GM19025 (cell line): Measurements from ENCODE around the gene RALY.
"Not testable (repeated sequence)": the region's sequence is repeated elsewhere in the genome, so short reads cannot be mapped to it uniquely, and the experiment has no call there.

Source experiments
- ATAC-seq: cut with Tn5 transposase; IDR thresholded peaks from one replicate; pipeline ENCODE4 v1.9.1; 2021; ENCODE audit warnings: mild to moderate bottlenecking, low read depth, moderate library complexity; ENCODE audit not compliant: unreplicated experiment

The RALY gene

DNA sequence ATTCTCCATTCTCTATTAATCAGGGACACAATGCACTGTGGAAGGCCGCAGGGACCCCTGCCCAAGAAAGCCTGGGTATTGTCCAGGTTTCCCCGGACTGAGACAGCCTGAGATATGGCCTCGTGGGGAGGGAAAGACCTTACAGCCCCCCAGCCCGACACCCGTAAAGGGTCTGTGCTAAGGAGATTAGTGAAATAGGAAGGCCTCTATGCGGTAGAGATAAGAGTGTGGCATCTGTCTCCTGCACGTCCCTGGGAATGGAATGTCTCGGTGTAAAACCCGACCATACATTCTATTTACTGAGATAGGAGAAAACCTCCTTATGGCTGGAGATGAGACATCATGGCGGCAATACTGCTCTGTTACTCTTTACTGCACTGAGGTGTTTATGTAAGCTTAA, 134.1 kb downstream of the RALY start:
- ATAC-seq, result no peak

DNA sequence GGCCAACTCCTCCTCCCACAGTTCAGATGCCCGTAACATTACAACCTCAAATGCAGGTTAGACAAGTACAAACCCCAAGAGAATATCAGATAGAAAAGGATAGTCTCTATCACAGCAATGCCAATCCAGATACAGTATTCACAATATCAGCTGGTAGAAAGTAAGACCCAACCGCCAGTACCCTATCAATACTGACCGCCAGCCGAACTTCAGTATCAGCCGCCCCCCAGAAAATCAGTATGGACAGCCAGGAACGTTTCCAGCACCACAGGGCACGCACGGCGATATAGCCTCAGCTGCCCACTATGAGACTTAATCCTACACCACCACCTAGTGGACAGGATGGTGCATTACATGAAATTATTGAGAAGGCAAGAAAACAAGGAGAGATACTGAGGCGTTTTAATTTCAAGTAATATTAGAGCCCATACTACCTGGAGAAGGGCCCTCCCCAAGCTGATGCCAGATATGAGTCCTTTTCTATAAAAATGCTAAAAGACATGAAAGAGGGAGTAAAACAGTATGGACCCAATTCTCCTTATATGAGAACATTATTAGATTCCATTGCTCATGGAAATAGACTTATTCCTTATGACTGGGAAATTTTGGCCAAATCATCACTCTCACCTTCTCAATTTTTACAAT, 135.9 kb downstream of the RALY start:
- ATAC-seq, result no peak

DNA sequence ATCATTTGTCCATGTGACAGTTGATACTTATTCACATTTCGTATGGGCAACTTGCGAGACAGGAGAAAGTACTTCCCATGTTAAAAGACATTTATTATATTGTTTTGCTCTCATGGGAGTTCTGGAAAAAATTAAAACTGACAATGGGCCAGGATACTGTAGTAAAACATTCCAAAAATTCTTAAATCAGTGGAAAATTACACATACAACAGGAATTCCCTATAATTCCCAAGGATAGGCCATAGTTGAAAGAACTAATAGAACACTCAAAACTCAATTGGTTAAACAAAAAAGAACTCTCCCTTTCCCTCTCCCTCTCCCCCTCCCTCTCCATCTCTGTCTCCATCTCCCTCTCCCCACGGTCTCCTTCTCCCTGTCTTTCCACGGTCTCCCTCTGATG, 137.8 kb downstream of the RALY start:
- no peak for ATAC-seq

DNA sequence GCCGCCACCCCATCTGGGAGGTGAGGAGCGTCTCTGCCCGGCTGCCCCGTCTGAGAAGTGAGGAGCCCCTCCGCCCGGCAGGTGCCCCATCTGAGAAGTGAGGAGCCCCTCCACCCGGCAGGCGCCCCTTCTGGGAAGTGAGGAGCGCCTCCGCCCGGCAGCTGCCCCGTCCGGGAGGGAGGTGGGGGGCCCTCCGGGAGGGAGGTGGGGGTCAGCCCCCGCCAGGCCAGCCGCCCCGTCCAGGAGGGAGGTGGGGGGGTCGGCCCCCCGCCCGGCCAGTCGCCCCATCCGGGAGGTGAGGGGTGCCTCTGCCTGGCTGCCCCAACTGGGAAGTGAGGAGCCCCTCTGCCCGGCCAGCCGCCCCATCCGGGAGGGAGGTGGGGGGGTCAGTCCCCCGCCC, 138.8 kb downstream of the RALY start:
- not testable (repeated sequence) for ATAC-seq

DNA sequence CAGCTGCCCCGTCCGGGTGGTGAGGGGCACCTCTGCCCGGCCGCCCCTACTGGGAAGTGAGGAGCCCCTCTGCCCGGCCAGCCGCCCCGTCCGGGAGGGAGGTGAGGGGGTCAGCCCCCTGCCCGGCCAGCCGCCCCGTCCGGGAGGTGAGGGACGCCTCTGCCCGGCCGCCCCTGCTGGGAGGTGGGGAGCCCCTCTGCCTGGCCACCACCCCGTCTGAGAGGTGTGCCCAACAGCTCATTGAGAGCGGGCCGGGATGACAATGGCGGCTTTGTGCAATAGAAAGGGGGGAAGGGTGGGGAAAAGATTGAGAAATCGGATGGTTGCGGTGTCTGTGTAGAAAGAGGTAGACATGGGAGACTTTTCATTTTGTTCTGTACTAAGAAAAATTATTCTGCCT, 139.2 kb downstream of the RALY start:
- ATAC-seq, result not testable (repeated sequence)

DNA sequence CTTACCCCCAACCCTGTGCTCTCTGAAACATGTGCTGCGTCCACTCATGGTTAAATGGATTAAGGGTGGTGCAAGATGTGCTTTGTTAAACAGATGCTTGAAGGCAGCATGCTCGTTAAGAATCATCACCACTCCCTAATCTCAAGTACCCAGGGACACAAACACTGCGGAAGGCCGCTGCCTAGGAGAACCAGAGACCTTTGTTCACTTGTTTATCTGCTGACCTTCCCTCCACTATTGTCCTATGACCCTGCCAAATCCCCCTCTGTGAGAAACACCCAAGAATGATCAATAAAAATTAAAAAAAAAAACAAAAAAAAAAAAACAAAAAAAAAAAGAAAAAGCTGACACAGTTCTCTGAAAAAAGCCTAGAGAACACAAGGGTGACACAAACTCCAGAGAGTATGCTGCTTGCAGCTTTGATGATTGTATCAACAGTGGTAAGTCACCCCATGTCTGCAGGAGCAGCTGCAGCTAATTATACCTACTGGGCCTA, 139.7 kb downstream of the RALY start:
- not testable (repeated sequence) for ATAC-seq
